ENCODE data around the gene GXYLT2.

The GXYLT2 gene

DNA sequence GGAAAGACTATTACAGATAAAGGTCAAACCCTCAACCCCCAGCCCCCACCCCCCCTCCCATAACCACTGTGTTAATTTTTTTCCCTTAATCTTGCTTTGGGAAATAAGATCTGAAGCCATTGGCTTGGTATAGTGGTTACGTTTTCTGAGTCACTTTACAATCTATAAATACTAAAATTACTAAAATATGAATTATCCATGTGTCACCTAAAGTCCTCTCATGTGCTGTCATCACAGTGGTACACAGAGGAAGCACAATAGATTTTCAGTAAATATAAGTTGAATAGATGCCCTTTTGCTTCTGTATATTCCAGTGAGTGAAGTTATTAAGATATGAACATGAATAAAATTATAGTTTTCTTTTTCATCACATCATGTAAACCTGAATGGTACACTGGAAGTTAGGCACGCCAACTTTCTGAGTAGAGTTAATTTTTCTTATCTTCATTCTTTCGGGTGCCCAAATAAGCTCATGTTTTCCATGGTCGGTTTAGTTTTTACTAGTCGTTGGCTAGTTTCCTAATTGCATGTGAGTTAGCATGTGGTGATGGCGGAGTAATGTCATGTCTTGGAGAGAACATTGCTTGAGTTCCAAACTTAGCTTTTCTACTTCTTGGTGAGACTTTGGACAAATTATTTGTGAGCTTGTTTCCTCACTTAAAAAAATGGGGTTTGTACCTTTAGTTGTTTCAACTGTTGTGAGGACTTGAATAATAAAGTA lies 120.3 kb downstream of the GXYLT2 start:
- no peak for FAIRE-seq
- DNase-seq (ENCODE audit: insufficient read length, low spot score): no peak

DNA sequence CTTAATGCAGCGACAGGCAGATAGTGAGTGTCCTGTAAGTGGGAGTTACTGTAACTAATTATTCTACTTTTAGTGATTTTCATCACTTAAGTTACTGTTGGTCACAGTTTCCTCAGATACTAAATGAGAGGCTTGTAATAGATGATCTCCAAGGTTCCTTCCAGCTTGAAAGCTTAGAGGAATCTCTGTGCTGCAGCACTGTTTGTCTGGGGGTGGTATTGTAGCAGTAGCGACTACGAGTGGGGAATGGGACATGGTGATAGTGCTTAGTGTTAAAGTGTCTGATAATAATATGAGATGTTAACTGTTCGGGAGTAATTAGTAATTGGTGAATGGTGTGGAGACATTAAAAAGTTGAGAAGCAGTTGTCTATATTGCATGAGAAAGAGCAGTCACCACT lies 121.2 kb downstream of the GXYLT2 start:
- DNase-seq (ENCODE audit: insufficient read length, low spot score): no peak
- FAIRE-seq: no peak

DNA sequence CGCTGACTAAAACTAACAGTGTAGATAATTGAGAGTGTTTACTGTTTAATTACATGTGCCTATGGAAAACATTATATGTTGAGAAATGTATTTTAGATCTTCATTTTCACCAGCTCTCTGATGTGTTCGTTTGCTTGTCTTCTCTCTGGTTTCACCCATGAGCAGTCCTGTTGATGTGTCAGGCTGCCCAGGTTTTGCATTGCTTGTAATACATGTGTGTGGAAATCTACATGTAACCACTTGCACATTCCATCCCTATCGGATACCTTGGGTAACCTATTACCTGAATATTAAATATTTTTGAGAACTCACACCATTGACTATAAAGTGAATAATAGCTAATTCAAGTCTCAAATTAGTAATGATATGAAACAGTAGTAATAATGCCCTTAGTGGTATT lies 121.9 kb downstream of the GXYLT2 start:
- FAIRE-seq: no peak

DNA sequence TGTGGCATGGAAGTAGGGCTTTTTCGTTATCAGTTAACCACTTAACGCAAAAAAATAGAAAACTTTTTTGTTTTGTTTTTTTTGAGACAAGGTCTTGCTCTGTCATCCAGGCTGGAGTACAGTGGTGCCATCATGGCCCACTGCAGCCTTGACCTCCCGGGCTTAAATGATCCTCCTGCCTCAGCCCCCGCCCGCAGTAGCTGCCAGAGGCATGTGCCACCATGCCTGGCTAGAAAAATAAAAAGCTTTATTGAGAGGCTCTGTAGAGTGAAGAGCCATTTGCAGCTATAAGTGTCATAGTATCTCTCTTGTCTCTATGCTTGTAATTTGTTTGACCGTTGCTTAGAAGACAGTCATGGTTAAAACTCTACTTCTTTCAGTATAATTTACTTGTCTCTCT lies 122.3 kb downstream of the GXYLT2 start:
- FAIRE-seq (no peak), DNase-seq (ENCODE audit: insufficient read length, low spot score) (no peak)

More for the DNA sequence above, 121.9 kb downstream of the GXYLT2 start:
- DNase-seq (ENCODE audit: insufficient read length, low spot score): no peak

DNA sequence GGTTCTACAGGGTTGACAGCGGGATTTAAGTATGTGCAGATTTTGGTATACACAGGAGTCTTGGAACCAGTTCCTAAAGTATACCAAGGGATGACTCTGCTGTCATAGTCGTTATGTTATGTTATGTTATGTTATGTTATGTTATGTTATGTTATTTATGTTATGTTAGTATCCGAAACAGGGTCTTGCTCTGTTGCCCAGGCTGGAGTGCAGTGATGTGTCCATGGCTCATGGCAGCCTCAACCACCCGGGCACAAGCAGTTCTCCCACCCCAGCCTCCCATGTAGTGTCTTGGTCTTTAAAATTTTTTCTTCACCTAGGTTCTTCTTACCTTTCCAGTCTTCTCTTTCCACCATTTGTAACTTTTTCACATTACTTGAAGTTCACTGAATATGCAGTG lies 130.5 kb downstream of the GXYLT2 start:
- DNase-seq (ENCODE audit: insufficient read length, low spot score) (no peak), FAIRE-seq (no peak)

DNA sequence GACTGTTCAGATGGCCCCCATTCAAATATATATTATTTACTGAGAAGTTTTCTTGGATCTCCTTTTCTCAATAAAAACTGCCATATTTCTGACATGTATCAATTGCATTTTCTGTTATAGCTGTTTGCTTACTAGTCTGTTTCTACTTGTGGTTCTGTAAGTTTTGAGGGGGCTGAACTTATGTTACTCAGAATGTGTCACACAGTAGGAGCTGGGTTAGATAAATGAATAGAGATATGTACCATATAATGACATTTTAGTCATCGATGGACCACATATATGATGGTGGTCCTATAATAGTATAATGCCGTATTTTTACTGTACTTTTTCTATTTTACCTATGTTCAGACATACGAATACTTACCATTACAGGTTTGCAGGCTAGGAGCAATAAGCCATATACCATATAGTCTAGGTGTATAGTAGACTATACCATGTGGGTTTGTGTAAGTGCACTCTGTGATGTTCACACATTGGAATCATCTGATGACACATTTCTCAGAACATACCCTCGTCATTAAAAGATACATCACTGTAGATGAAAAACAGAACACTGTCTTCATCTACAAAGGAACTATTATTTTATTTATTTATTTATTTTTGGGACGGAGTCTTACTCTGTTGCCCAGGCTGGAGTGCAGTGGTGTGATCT lies 131.1 kb downstream of the GXYLT2 start:
- DNase-seq (ENCODE audit: insufficient read length, low spot score): no peak
- no peak for FAIRE-seq

DNA sequence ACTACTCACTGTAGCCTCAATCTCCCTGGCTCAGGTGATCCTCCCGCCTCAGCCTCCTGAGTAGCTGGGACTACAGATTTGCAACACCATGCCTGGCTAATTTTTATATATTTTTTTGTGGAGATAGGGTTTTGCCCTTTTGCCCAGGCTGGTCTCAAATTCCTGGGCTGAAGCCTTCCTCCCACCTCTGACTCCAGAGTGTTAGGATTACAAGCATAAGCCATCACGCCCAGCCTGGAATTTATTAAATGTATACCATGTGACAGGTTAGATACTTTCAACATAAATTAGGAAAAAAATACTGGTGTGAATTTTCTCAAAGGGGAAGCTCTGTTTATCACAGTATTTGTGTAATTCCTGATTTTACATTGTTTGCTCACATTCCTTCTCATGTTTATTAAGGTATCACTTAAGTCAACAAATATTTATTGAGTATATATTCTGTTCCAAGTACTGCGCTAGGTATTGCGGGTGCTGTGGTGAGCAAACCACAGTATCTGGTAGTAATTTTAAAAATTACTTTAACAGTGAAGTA lies 133.5 kb downstream of the GXYLT2 start:
- no peak for DNase-seq (ENCODE audit: insufficient read length, low spot score)
- no peak for FAIRE-seq

DNA sequence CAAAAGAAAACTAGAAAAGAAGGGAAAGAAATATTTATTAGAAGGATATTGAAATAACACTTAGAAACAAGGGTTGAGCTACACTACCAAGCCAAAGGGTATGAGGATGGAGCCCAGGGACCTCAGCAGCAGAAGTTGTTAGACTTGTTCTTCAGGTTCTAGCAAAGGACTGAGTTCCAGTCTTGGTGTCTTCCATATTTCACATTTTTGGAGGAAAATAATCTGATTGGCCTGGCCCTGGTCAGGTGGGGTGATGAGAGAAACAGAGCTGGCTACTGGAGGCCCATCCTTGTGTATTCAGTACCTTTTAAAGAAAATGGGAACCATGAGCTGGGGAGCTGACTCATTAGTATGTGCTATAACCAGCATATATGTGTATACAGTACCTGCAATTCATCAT lies 137.0 kb downstream of the GXYLT2 start:
- no peak for DNase-seq (ENCODE audit: insufficient read length, low spot score)
- FAIRE-seq: no peak

DNA sequence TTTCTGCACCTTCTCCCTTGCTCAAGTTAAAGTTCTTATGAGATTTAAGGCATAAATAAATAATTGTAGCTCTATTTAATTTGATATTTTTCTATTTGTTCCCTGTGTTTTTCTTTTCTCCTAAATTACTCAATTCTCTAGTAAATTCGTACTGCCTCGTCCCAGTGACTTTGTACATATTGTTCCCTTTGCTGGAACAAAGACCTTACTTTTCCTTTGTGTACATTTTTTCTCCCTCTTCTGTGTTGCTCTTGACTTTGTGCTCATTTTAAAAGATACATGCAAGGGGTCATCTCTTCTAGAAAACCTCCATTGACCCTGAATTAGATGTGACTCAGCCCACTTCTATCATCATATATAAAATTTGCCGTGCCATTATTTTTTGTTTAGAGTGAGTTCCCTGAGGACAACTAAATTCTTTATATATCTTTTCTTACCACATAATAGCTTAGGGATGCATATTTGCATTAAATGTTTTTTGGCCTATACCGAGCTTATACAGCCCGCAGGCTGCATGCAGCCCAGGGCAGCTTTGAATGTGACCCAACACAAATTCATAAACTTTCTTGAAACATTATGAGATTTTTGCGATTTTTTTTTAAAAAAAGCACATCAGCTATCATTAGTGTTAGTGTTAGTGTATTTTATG lies 138.4 kb downstream of the GXYLT2 start:
- no peak for FAIRE-seq
- DNase-seq (ENCODE audit: insufficient read length, low spot score): no peak

All from HTR-8/SVneo (cell line).